HEK293T (cell line): Measurements from ENCODE around the gene MTREX.

Source experiments
- ELF4 ChIP-seq: fragments of 450-650 bp; IDR thresholded peaks from 2 replicates; pipeline ENCODE4 v1.6.1; 2017; ENCODE audit warnings: antibody characterized with exemption
- FOXA1 ChIP-seq: fragments of 450-650 bp; IDR thresholded peaks from 2 replicates; pipeline ENCODE4 v1.6.1; 2016; ENCODE audit warnings: mild to moderate bottlenecking
- FOXK2 ChIP-seq: fragments of 450-650 bp; IDR thresholded peaks from 2 replicates; pipeline ENCODE4 v1.6.1; 2016; ENCODE audit warnings: mild to moderate bottlenecking
- FOXM1 ChIP-seq: fragments of 450-650 bp; IDR thresholded peaks from 2 replicates; pipeline ENCODE4 v1.6.1; 2017; ENCODE audit warnings: mild to moderate bottlenecking, borderline replicate concordance
- LEF1 ChIP-seq: fragments of 450-650 bp; IDR thresholded peaks from 2 replicates; pipeline ENCODE4 v1.6.1; 2017; ENCODE audit warnings: mild to moderate bottlenecking, borderline replicate concordance
- SP1 ChIP-seq: fragments of 450-650 bp; IDR thresholded peaks from 2 replicates; pipeline ENCODE4 v1.6.1; 2017
- SUZ12 ChIP-seq: fragments of 450-650 bp; IDR thresholded peaks from 2 replicates; pipeline ENCODE4 v1.6.1; 2016; ENCODE audit warnings: mild to moderate bottlenecking
- TARDBP ChIP-seq: fragments of 450-650 bp; IDR thresholded peaks from 2 replicates; pipeline ENCODE4 v1.6.1; 2016
- ZNF384 ChIP-seq: fragments of 450-650 bp; IDR thresholded peaks from 2 replicates; pipeline ENCODE4 v1.6.1; 2016

- TF ChIP-seq FOXA1 (no peak), LEF1 (no peak), FOXM1 (no peak), ZNF384 (no peak), SUZ12 (no peak), ELF4 (no peak), FOXK2 (no peak), TARDBP (no peak), SP1 (no peak)
Measured at GRCh38 chr5:55411876-55412275, 104.1 kb downstream of the MTREX start.
